ENCODE results near the gene CACNA2D1.

DNA sequence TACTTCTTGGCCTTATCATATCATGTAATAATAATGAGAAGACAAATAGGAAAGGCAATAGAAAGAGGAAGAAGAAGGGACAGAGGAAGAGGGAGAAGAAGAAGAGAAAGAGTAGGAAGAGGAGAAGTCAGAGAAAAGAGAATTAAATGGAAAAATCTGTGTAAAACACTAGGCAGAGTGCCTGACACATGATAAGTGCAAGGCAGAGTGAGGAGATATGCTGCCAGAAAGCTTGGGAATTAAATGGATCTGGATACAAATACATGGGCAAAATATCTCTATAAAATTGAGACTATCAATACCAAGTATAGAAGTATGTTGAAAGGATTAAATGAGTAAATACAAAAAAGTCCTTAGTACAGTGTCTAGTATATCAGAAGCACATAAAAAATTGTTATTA is 124.8 kb downstream of the CACNA2D1 start:
- no peak for TF ChIP-seq YY1 (IDR thresholded peaks at IDR 0.05; ENCODE audit: low read depth)
- no peak for TF ChIP-seq EP300 (IDR thresholded peaks at IDR 0.05; ENCODE audit: borderline replicate concordance)
- TF ChIP-seq, protein P1, sequence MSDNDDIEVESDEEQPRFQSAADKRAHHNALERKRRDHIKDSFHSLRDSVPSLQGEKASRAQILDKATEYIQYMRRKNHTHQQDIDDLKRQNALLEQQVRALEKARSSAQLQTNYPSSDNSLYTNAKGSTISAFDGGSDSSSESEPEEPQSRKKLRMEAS (IDR thresholded peaks at IDR 0.05), result no peak
- no peak for TF ChIP-seq CEBPB (IDR thresholded peaks at IDR 0.05)
- TF ChIP-seq, protein P2, sequence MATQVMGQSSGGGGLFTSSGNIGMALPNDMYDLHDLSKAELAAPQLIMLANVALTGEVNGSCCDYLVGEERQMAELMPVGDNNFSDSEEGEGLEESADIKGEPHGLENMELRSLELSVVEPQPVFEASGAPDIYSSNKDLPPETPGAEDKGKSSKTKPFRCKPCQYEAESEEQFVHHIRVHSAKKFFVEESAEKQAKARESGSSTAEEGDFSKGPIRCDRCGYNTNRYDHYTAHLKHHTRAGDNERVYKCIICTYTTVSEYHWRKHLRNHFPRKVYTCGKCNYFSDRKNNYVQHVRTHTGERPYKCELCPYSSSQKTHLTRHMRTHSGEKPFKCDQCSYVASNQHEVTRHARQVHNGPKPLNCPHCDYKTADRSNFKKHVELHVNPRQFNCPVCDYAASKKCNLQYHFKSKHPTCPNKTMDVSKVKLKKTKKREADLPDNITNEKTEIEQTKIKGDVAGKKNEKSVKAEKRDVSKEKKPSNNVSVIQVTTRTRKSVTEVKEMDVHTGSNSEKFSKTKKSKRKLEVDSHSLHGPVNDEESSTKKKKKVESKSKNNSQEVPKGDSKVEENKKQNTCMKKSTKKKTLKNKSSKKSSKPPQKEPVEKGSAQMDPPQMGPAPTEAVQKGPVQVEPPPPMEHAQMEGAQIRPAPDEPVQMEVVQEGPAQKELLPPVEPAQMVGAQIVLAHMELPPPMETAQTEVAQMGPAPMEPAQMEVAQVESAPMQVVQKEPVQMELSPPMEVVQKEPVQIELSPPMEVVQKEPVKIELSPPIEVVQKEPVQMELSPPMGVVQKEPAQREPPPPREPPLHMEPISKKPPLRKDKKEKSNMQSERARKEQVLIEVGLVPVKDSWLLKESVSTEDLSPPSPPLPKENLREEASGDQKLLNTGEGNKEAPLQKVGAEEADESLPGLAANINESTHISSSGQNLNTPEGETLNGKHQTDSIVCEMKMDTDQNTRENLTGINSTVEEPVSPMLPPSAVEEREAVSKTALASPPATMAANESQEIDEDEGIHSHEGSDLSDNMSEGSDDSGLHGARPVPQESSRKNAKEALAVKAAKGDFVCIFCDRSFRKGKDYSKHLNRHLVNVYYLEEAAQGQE (IDR thresholded peaks at IDR 0.05; ENCODE audit: low read depth), result no peak
- TF ChIP-seq RAD21 (IDR thresholded peaks at IDR 0.05; ENCODE audit: low read depth), result no peak
- TF ChIP-seq TAF1 (IDR thresholded peaks at IDR 0.05; ENCODE audit: low read depth), result no peak
- no peak for TF ChIP-seq TCF12 (IDR thresholded peaks at IDR 0.05; ENCODE audit: low read depth)
- no peak for TF ChIP-seq TEAD4 (IDR thresholded peaks at IDR 0.05)

All from Ishikawa (cell line).